Activated naive CD4-positive, alpha-beta T cell treated with anti-CD3 and anti-CD28 coated beads for 36 hours (primary cell): Measurements from ENCODE around the gene MKNK1. TPM values are rescaled to one million over a fixed set of nuclear protein-coding genes. Genes with fewer than 3 reads are reported as not detected.

Experiments used
- CTCF ChIA-PET: fragments of 350-600 bp; sonication (Branson Sonifier 250); formaldehyde crosslinking; loops from one replicate; lab custom pipeline; 2021; ENCODE audit warnings: antibody characterized with exemption; lab: Charles Lee
- DNase-seq: peaks from one replicate; pipeline ENCODE4 v3.0.0-alpha.2; 2020
- H3K27ac Mint-ChIP-seq: one replicate; pipeline ENCODE4 v1.8.0; 2021; ENCODE audit warnings: mild to moderate bottlenecking, mixed read lengths
- H3K27me3 Mint-ChIP-seq: one replicate; pipeline ENCODE4 v1.8.0; 2021; ENCODE audit warnings: low read depth, mixed read lengths
- H3K36me3 Mint-ChIP-seq: one replicate; pipeline ENCODE4 v1.8.0; 2021; ENCODE audit warnings: low read depth, mixed read lengths
- H3K4me1 Mint-ChIP-seq: one replicate; pipeline ENCODE4 v1.8.0; 2021; ENCODE audit warnings: low read depth, mixed read lengths
- H3K4me3 Mint-ChIP-seq: one replicate; pipeline ENCODE4 v1.8.0; 2021; ENCODE audit warnings: mild to moderate bottlenecking, moderate library complexity, mixed read lengths
- H3K9me3 Mint-ChIP-seq: one replicate; pipeline ENCODE4 v1.8.0; 2021; ENCODE audit warnings: mixed read lengths
- intact Hi-C: fragments of 100-400 bp; cut with micrococcal nuclease; formaldehyde crosslinking; loops from one replicate; pipeline ENCODE4 v1.15.1; 2023
- total RNA-seq, 2 experiments: library from RNA; stranded (reverse); gene quantifications; one replicate each; pipeline ENCODE4 v1.2.3, GENCODE V29; 2021

MKNK1 gene
- total RNA-seq, 2 experiments from 2014 or later: 18.5 to 21.2 TPM

DNA sequence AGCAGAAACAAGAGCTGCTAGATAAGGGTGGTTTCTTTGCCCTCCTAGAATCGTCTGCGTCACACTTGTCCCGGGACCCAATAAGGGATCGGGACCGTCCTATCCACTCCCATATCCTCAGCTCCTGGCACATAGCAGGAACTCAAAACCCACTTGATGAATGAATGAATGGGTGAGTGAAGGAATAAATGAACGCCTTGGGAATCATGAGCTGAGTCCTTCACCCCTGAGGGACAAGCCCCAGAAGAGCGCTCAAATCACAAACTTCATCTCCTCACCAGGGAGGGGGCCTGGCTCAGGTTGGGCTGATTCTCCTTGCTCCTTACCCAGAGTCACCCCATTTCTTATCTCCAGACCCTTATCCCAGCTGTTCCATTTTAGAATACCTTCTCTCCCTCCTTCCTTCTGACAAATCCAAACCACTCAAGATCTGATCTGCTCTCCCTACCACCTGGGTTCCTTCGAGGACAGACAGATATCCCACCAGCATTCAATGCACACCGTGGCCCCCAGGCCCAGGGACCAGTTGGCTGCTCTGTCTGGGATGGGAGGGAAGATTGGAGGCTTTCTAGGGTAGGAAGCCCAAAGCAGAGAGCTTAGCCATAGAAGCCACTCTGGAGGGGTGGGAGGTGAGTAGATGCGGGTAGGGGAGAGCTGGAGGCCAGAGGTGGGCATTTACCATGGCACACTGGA, 13.2 kb upstream of the MKNK1 start:
- H3K36me3 Mint-ChIP-seq: no peaks in the 10 kb centered on the region
- H3K27ac Mint-ChIP-seq: peak overlapping the region; percentile 68
- intact Hi-C loops: no loop called here
- peak overlapping the region; percentile 86 for H3K4me3 Mint-ChIP-seq
- H3K27me3 Mint-ChIP-seq: no peaks in the 10 kb centered on the region
- CTCF ChIA-PET: interaction anchor here (2.4 kb wide), 1 partner anchor 108 kb away, joined by 13 read pairs; no protein-coding TSS in a partner anchor
- H3K4me1 Mint-ChIP-seq: peaks cover 42% of the 10 kb centered on the region
- no peak for DNase-seq
- H3K9me3 Mint-ChIP-seq: no peaks in the 10 kb centered on the region

DNA sequence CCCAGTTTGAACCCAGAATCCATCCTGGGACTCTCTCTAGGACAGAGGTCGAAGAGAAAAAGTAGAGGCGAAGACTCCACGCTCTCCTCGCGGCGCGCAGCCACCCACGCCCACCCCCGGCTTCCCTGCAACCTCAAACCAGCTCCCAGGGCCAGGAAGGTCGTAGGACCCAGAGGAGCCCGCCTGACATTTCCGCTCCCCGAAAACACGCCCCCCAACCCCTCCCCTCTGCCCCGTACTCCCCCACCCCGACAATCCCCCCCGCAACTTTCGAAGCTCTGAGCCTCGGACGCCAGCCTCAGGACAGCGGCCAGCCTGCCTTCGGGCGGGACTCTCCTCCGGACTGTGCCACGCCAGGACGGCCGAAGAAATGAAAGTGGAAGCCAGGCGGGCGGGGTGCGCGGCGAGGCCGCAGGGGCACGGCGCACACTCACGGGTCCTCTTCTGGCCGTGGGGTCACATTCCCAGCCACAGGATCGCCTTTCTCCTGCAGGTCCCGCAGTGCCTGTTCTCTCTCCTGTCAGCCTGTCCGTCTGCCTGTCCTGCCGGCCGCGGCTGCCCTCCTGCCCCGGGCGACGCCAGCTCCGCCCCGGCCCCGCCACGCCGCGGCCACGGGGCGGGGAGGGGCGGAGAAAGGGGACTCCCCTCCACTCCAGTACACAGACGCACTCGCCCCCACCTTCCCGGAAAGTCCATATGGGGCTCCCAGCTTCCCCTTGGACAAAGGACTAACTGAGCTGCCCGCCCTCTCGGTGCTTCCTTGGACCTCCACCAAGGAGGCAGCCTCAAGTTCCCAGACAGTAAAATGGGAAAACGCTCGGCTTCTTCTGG, 12.4 kb upstream of the MKNK1 start, which contains the start of gene MOB3C:
Gene MOB3C (minus strand): TSS at position 535 of the 831 bp plus-strand sequence. CDS start 3,490 bp downstream, outside the sequence.
- Mint-ChIP-seq H3K36me3 (no peaks in the 10 kb centered on the region), H3K4me3 (peak within 1 kb of the TSS; percentile 86), H3K4me1 (peaks cover 43% of the 10 kb centered on the region), H3K27ac (peak within 1 kb of the TSS; percentile 68), H3K9me3 (no peaks in the 10 kb centered on the region), H3K27me3 (no peaks in the 10 kb centered on the region)
- CTCF ChIA-PET: interaction anchor here (1.1 to 2.4 kb wide), 3 partner anchors 11 to 108 kb away, joined by 3 to 13 read pairs (median 6); no protein-coding TSS in a partner anchor
- DNase-seq: peak; percentile 69
- intact Hi-C loops: loop anchor here (1.0 kb wide), 3 partner anchors 12 to 103 kb away; partner anchors contain the start of genes ATPAF1, EFCAB14 and MKNK1

DNA sequence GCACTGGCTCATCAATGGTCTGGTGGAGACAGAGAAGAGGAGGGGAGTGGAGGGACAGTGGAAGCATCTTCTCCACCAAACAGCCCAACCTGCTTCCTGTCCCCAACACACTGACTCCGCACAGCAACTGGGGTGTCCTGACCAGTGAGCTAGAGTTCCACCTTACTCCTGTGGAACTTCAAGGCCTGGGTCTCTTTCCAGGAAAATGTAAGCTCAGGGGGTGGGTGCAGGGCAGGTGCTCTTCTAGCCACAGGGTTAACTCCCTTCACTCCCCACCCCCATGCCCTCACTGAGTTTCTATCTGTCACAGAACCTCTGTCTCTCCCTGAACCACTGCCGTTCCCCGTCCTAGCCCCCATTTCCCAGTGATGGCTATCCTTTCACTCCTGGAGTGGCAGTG, 11.7 kb upstream of the MKNK1 start:
- peak overlapping the region; percentile 86 for H3K4me3 Mint-ChIP-seq
- no peaks in the 10 kb centered on the region for H3K27me3 Mint-ChIP-seq
- H3K4me1 Mint-ChIP-seq: peaks cover 49% of the 10 kb centered on the region
- CTCF ChIA-PET: interaction anchor here (1.1 to 1.9 kb wide), 3 partner anchors 10 to 87 kb away, joined by 3 to 8 read pairs (median 6); partner anchors contain the start of gene MKNK1
- H3K9me3 Mint-ChIP-seq: no peaks in the 10 kb centered on the region
- no peaks in the 10 kb centered on the region for H3K36me3 Mint-ChIP-seq
- H3K27ac Mint-ChIP-seq: peak overlapping the region; percentile 66
- intact Hi-C loops: loop anchor here (1.0 kb wide), 3 partner anchors 11 to 104 kb away; partner anchors contain the start of genes ATPAF1, EFCAB14 and MKNK1
- peak; percentile 40 for DNase-seq

DNA sequence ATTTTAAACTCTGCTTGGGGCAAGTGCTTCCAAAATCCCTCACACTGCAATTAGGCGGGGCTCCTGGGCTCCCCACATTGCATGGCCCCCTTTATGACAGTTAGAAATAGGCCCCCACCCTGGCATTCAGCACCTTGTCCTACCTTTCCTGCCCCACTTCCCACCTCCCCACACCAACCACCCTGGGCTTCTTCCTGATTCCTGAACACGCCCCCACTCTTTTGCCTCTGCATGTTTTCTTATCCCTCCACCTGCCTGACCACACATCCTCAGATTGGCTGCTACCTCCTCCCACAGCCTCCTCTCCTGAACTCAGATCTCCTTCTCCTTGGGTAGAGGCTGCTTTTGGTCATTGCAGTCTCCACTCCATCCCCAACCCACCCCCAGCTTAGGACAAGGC, 11.0 kb upstream of the MKNK1 start:
- no peaks in the 10 kb centered on the region for H3K9me3 Mint-ChIP-seq
- DNase-seq: no peak
- peak overlapping the region; percentile 86 for H3K4me3 Mint-ChIP-seq
- CTCF ChIA-PET: interaction anchor here (1.8 to 1.9 kb wide), 3 partner anchors 10 to 110 kb away, joined by 6 to 8 read pairs (median 7); partner anchors contain the start of gene MKNK1
- no peaks in the 10 kb centered on the region for H3K27me3 Mint-ChIP-seq
- intact Hi-C loops: no loop called here
- no peak overlapping the region for H3K27ac Mint-ChIP-seq
- H3K4me1 Mint-ChIP-seq: peaks cover 50% of the 10 kb centered on the region
- no peaks in the 10 kb centered on the region for H3K36me3 Mint-ChIP-seq

GRCh38 chr1:46614604-46614984, 10.5 kb upstream of the MKNK1 start:
- Mint-ChIP-seq H3K27me3 (no peaks in the 10 kb centered on the region), H3K36me3 (no peaks in the 10 kb centered on the region), H3K27ac (no peak overlapping the region), H3K4me1 (peaks cover 50% of the 10 kb centered on the region), H3K9me3 (no peaks in the 10 kb centered on the region), H3K4me3 (no peak overlapping the region)
- CTCF ChIA-PET: interaction anchor here (1.8 to 1.9 kb wide), 3 partner anchors 9 to 111 kb away, joined by 6 to 8 read pairs (median 7); partner anchors contain the start of gene MKNK1
- intact Hi-C loops: no loop called here
- DNase-seq: no peak

DNA sequence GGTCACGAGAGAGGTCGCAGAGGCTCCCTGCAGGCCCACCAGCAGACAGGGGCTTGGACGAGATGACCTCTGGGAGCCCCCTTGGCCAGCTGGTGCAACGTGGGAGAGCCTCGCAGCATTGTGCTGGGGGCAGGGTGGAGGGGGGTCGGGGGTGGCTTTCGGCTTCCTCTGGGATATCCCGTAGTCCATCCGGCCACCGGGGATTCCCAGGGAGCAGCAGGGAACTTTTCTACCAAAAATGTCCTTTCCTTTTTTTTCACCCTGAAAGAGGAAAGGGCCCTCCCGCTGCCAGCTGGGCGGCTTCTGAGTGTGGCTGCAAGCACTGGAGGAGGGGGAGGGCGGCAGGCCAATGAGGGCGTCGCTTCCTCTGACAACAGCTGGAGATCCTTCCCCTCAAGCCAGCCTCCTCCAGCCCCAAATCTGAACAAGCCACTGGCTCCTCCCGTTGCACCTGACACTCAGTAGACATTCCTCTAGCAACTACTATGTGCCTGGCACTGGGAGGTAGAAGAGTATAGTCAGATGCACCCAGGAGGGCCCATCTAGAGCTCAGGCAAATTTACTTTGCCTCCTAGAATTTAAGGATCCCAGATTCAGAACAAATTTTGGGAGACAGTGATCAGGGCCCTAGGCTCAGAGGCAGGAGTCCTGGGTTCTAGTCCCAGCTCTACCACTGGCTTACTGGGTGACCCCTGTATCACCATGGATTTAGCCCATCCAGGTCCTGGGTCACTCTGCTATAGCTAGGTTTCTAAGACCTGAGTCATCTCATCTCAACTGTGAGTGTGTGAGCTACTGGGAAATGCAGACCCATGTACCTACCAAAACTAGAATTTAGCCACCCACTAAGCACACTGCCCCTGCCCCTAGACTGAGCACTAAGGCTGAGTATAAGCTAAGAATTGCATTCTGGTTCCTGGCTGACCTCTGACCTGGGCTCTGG, 9.9 kb upstream of the MKNK1 start:
- Mint-ChIP-seq H3K36me3 (no peaks in the 10 kb centered on the region), H3K27me3 (no peaks in the 10 kb centered on the region), H3K4me1 (peaks cover 50% of the 10 kb centered on the region), H3K27ac (no peak overlapping the region), H3K4me3 (no peak overlapping the region), H3K9me3 (no peaks in the 10 kb centered on the region)
- intact Hi-C loops: no loop called here
- CTCF ChIA-PET: interaction anchor here (0.9 to 1.9 kb wide), 3 partner anchors 11 to 112 kb away, joined by 4 to 8 read pairs (median 7); partner anchors contain the start of gene MKNK1
- peak; percentile 73 for DNase-seq

DNA sequence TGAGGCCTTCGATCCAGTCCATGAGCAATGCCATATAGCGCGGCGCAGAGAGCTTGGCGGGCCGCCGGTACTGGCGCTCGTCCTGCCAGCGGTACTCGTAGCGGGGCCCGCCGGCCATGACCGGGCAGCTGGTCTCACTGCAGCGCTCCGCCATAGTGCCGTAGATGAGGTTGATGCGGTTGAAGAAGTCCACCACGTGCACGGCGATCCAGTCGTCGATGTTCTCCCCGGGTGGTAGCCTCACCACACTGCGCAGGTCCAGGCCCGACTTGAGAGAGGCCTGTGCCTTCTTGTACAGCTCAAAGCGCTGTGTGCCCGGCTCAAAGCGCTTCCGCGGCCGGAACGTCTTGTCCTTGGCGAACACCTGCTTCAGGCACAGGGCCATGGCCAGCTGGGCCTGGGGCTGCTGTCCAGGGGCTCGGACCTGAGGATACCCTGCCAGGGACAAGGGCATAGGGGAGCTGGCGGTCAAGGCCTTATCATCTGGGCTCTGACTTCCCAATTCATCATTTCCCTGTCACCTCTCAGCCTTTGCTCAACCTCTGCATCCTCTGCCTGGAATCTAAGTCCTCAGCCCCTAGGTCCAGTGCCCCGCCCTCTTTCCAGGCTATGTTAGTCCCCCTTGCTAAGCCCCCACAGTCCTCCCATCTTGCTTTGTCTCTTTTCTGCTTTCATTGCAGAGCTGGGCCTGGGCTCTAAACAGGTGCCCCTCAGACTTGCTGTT, 9.0 kb upstream of the MKNK1 start:
- CTCF ChIA-PET: interaction anchor here (0.9 to 1.8 kb wide), 2 partner anchors 112 to 113 kb away, joined by 4 to 7 read pairs; no protein-coding TSS in a partner anchor
- Mint-ChIP-seq H3K36me3 (no peaks in the 10 kb centered on the region), H3K27ac (no peak overlapping the region), H3K4me1 (peaks cover 50% of the 10 kb centered on the region), H3K27me3 (no peaks in the 10 kb centered on the region), H3K4me3 (no peak overlapping the region), H3K9me3 (no peaks in the 10 kb centered on the region)
- no peak for DNase-seq
- intact Hi-C loops: no loop called here

DNA sequence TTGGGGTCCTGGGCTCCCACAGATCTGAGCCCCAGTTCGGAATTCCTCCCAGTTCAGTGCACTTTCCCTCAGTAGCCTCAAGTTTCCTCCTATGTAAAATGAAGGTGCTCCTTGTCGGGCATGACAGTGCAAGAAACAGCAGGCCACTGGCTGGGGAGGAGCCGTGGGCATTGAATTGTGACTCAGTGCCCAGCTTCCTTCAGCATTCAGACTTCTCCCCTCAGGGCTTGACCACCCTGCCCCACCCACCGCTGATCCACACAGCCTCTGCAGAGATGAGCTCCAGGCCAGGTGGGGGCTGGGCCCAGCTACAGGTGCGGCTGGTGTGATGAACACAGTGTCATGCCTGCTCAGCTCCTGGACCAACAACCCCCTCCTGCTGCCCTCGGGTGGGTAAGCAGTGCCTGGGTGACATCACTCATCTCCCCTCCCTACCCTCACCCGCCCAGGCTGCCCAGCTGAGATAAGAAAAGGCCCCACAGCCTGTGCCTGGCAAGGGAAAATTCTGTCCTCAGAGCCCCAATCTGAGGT, 7.7 kb upstream of the MKNK1 start:
- intact Hi-C loops: no loop called here
- DNase-seq: no peak
- Mint-ChIP-seq H3K4me1 (peaks cover 44% of the 10 kb centered on the region), H3K27ac (no peak overlapping the region), H3K27me3 (no peaks in the 10 kb centered on the region), H3K9me3 (no peaks in the 10 kb centered on the region), H3K36me3 (no peaks in the 10 kb centered on the region), H3K4me3 (no peak overlapping the region)
- CTCF ChIA-PET: interaction anchor here (0.7 kb wide), 1 partner anchor 113 kb away, joined by 3 read pairs; no protein-coding TSS in a partner anchor

GRCh38 chr1:46607345-46608130, 3.5 kb upstream of the MKNK1 start:
- Mint-ChIP-seq H3K4me1 (peaks cover 32% of the 10 kb centered on the region), H3K27me3 (no peaks in the 10 kb centered on the region), H3K36me3 (no peaks in the 10 kb centered on the region), H3K9me3 (no peaks in the 10 kb centered on the region), H3K4me3 (no peak overlapping the region), H3K27ac (no peak overlapping the region)
- DNase-seq: no peak
- CTCF ChIA-PET: interaction anchor here (0.6 to 1.1 kb wide), 2 partner anchors 72 to 74 kb away, joined by 3 read pairs; no protein-coding TSS in a partner anchor
- intact Hi-C loops: no loop called here
